Lower lobe of right lung (tissue), 2 donors: ENCODE measurements around the gene LGR5. TPM values are rescaled to one million over a fixed set of nuclear protein-coding genes. Genes with fewer than 3 reads are reported as not detected.

Source experiments
- ATAC-seq, 2 donors: fragments of 200-7000 bp; cut with Tn5 transposase; one replicate each; pipeline ENCODE4 v1.9.1; 2020 to 2022; ENCODE audit warnings: mild to moderate bottlenecking in 2 of 2, moderate library complexity in 2 of 2
- DNase-seq: peaks from one replicate; pipeline ENCODE4 v3.0.0-alpha.2; 2020
- H3K27ac ChIP-seq: fragments of 200-600 bp; one replicate; pipeline ENCODE4 v1.8.0; 2022
- H3K27me3 ChIP-seq: fragments of 200-600 bp; one replicate; pipeline ENCODE4 v1.8.0; 2022; ENCODE audit warnings: low read depth
- H3K36me3 ChIP-seq: fragments of 200-600 bp; one replicate; pipeline ENCODE4 v1.8.0; 2022; ENCODE audit warnings: mild to moderate bottlenecking
- H3K4me1 ChIP-seq: fragments of 200-600 bp; one replicate; pipeline ENCODE4 v1.8.0; 2022
- H3K4me3 ChIP-seq: fragments of 200-600 bp; one replicate; pipeline ENCODE4 v1.8.0; 2022; ENCODE audit warnings: mild to moderate bottlenecking
- H3K9me3 ChIP-seq: fragments of 200-600 bp; one replicate; pipeline ENCODE4 v1.8.0; 2022
- intact Hi-C: fragments of 100-400 bp; cut with DNase I; formaldehyde crosslinking; loops from one replicate; pipeline ENCODE4 v1.11.0; 2022
- total RNA-seq: library from RNA; stranded (reverse); fragmentation: NEBNext Ultra II Directional; extraction: Animal tissue kit (Norgen Biotek cat#: 25700); gene quantifications from one replicate; pipeline ENCODE4 v1.2.1, GENCODE V29; 2021
- TF ChIP-seq, protein P1 (sequence below): fragments of 200-600 bp; IDR thresholded peaks from one replicate; pipeline ENCODE4 v1.8.0; 2022; ENCODE audit warnings: antibody characterized with exemption, mild to moderate bottlenecking
- donor health status: DM: no; HTN: yes; CAD: no; lungs with severe emphysema.

Gene LGR5
- total RNA-seq, 1 donor from 2014 or later = 1.2 TPM

- Histone ChIP-seq H3K9me3 (peaks cover 6% of the 10 kb centered on the region), H3K4me3 (no peak overlapping the region), H3K27me3 (no peaks in the 10 kb centered on the region), H3K36me3 (no peaks in the 10 kb centered on the region), H3K4me1 (peaks cover 4% of the 10 kb centered on the region), H3K27ac (no peak overlapping the region)
- intact Hi-C loops = no loop called here
- DNase-seq (no peak), ATAC-seq (peak; percentile 56 to 75)
- TF ChIP-seq, protein P1, sequence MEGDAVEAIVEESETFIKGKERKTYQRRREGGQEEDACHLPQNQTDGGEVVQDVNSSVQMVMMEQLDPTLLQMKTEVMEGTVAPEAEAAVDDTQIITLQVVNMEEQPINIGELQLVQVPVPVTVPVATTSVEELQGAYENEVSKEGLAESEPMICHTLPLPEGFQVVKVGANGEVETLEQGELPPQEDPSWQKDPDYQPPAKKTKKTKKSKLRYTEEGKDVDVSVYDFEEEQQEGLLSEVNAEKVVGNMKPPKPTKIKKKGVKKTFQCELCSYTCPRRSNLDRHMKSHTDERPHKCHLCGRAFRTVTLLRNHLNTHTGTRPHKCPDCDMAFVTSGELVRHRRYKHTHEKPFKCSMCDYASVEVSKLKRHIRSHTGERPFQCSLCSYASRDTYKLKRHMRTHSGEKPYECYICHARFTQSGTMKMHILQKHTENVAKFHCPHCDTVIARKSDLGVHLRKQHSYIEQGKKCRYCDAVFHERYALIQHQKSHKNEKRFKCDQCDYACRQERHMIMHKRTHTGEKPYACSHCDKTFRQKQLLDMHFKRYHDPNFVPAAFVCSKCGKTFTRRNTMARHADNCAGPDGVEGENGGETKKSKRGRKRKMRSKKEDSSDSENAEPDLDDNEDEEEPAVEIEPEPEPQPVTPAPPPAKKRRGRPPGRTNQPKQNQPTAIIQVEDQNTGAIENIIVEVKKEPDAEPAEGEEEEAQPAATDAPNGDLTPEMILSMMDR = peak; percentile 73
These were observed 24.0 kb upstream of the LGR5 start for GRCh38 chr12:71415336-71416231.

DNA sequence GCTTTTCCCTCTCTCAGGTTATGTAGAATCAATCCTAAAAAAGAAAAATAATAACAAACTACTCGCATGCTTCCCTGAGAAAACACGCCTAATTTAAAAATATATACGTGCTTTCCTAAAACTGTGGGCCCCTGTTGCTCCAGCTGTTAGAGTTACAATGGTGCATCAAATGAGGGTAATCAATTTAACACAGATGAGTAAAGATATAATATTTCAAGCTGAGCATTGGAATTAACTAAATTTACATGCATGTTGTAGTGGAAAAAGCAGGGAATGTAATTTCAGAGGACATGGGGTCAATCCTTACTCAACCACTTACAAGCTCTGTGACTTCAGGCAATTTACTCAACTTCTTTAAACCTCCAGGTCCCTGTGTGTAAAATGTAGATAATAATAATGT, 22.4 kb upstream of the LGR5 start:
- H3K27ac ChIP-seq = no peak overlapping the region
- no peak for DNase-seq
- intact Hi-C loops = no loop called here
- ATAC-seq = no peak
- H3K4me3 ChIP-seq = no peak overlapping the region
- no peaks in the 10 kb centered on the region for H3K9me3 ChIP-seq
- no peaks in the 10 kb centered on the region for H3K27me3 ChIP-seq
- no peaks in the 10 kb centered on the region for H3K36me3 ChIP-seq
- H3K4me1 ChIP-seq = peaks cover 4% of the 10 kb centered on the region
- TF ChIP-seq, protein P1 = no peak

DNA sequence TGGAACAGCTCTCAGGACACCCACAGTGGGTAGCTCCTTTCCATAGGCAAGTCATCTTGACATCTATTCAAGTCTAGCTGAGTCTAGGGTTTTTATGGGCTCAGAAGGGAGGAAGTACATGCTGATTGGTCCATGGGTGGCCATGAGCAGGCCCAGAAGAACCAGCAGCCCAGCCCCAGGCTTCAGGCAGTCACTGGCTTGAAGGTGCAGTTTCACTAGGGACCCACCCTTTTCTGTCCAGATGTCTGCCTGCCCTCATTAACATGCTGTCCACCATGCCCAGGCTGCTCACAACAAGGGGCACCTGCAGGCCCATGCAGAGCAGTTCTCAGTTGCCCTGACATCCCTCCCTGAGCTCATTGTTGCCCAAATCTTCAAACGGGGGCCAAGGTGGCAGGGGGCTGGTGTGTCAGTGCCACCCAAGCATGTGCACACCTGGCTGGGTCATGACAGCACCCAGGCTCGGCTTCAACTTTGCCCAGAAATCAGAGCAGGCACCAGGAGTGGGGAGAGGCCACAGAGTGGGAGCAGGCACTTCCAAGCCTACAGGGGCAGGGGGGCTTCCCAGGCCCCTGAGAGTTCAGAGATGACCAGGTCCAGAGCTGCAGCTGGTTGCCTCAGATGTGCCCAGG, 18.7 kb upstream of the LGR5 start:
- no peaks in the 10 kb centered on the region for H3K9me3 ChIP-seq
- DNase-seq = no peak
- peak in 1 of 2 donors; percentile 27 for ATAC-seq
- intact Hi-C loops = no loop called here
- TF ChIP-seq, protein P1 = no peak
- no peak overlapping the region for H3K4me3 ChIP-seq
- H3K4me1 ChIP-seq = no peaks in the 10 kb centered on the region
- peaks cover 3% of the 10 kb centered on the region for H3K27me3 ChIP-seq
- no peak overlapping the region for H3K27ac ChIP-seq
- H3K36me3 ChIP-seq = no peaks in the 10 kb centered on the region

DNA sequence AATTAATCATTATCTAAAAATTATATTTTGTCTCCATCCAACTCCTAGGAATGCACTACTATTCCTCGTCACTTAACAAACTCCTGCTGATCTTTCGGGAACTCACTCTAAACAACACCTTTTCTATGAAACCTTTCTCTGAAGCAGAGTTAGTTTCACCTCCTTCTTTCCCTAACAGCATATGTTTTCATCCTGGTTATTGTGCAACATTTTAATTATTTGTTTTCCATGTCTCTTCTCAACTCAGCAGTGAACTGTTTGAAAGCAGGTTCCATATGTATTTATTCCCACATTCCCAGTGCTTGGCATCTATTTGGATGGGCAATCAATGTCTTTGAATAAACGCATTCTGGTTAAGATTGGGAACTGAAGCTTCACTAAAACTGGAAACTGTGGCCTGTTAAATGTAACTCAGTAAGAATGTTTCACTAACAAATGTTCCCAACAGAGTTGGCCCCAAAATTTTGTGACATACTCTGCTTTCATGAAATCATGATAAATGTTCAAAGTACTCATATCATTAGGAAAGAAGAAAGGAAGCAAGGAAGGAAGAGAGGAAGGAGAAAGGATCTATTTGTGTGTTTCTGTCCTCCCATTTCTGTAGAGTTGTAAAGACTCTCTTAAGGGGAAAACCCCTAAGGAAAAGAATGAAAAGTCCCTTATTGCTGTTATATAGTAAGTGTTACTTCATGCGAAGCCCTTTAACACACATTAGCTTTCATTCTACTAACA, 13.9 kb upstream of the LGR5 start:
- Histone ChIP-seq H3K27me3 (peaks cover 3% of the 10 kb centered on the region), H3K36me3 (no peaks in the 10 kb centered on the region), H3K9me3 (no peaks in the 10 kb centered on the region), H3K4me1 (no peaks in the 10 kb centered on the region), H3K27ac (no peak overlapping the region), H3K4me3 (no peak overlapping the region)
- DNase-seq (no peak), ATAC-seq (no peak)
- intact Hi-C loops = no loop called here
- TF ChIP-seq, protein P1 = no peak

GRCh38 chr12:71426300-71427047, 13.1 kb upstream of the LGR5 start:
- ATAC-seq = no peak
- Histone ChIP-seq H3K4me1 (no peaks in the 10 kb centered on the region), H3K27me3 (peaks cover 5% of the 10 kb centered on the region), H3K9me3 (no peaks in the 10 kb centered on the region), H3K36me3 (no peaks in the 10 kb centered on the region), H3K27ac (no peak overlapping the region), H3K4me3 (no peak overlapping the region)
- TF ChIP-seq, protein P1 = no peak
- intact Hi-C loops = no loop called here
- no peak for DNase-seq
